Glutamatergic neuron (in vitro differentiated cells): ENCODE measurements around the gene FGD3. TPM values are rescaled to one million over a fixed set of nuclear protein-coding genes. Genes with fewer than 3 reads are reported as not detected.

Experiments used
- DNase-seq: peaks from one replicate; pipeline ENCODE4 v3.0.0; 2022
- H3K27ac Mint-ChIP-seq: one replicate; pipeline ENCODE4 v1.8.0; 2020; ENCODE audit warnings: mild to moderate bottlenecking, mixed read lengths, inconsistent platforms; ENCODE audit not compliant: unreplicated experiment
- H3K27me3 Mint-ChIP-seq: one replicate; pipeline ENCODE4 v1.8.0; 2020; ENCODE audit warnings: mild to moderate bottlenecking, moderate library complexity, mixed read lengths, inconsistent platforms; ENCODE audit not compliant: unreplicated experiment
- H3K36me3 Mint-ChIP-seq: one replicate; pipeline ENCODE4 v1.8.0; 2020; ENCODE audit warnings: mild to moderate bottlenecking, mixed read lengths, inconsistent platforms; ENCODE audit not compliant: unreplicated experiment
- H3K4me1 Mint-ChIP-seq: one replicate; pipeline ENCODE4 v1.8.0; 2020; ENCODE audit warnings: mild to moderate bottlenecking, low read depth, mixed read lengths, inconsistent platforms; ENCODE audit not compliant: unreplicated experiment
- H3K4me3 Mint-ChIP-seq: one replicate; pipeline ENCODE4 v1.8.0; 2020; ENCODE audit warnings: mild to moderate bottlenecking, mixed read lengths, inconsistent platforms; ENCODE audit not compliant: unreplicated experiment
- H3K9me3 Mint-ChIP-seq: one replicate; pipeline ENCODE4 v1.8.0; 2020; ENCODE audit warnings: mild to moderate bottlenecking, moderate library complexity, mixed read lengths, inconsistent platforms; ENCODE audit not compliant: unreplicated experiment
- CTCF ChIP-seq: fragments of 200-600 bp; sonication (generic); IDR thresholded peaks from one replicate; pipeline ENCODE4 v1.5.0; 2021; ENCODE audit not compliant: partially characterized antibody, unreplicated experiment
- total RNA-seq: library from RNA; stranded (reverse); fragmentation: NEBNext Ultra II Directional; extraction: Animal tissue kit (Norgen Biotek cat#: 25700); gene quantifications from one replicate; pipeline ENCODE4 v1.2.1, GENCODE V29; 2021; ENCODE audit not compliant: unreplicated experiment

FGD3 gene
- total RNA-seq, 1 donor from 2014 or later, result 1.2 TPM

GRCh38 chr9:93022066-93022465 lies 74.7 kb downstream of the FGD3 start:
- Mint-ChIP-seq H3K27me3 (peaks cover 3% of the 10 kb centered on the region), H3K4me3 (no peak overlapping the region), H3K36me3 (no peaks in the 10 kb centered on the region), H3K4me1 (no peaks in the 10 kb centered on the region), H3K27ac (no peak overlapping the region), H3K9me3 (no peaks in the 10 kb centered on the region)
- no peak for TF ChIP-seq CTCF
- no peak for DNase-seq

GRCh38 chr9:93022721-93023520 lies 75.6 kb downstream of the FGD3 start:
- no peak for TF ChIP-seq CTCF
- no peaks in the 10 kb centered on the region for H3K4me1 Mint-ChIP-seq
- DNase-seq, result no peak
- H3K4me3 Mint-ChIP-seq, result no peak overlapping the region
- peaks cover 3% of the 10 kb centered on the region for H3K27me3 Mint-ChIP-seq
- H3K27ac Mint-ChIP-seq, result no peak overlapping the region
- no peaks in the 10 kb centered on the region for H3K36me3 Mint-ChIP-seq
- H3K9me3 Mint-ChIP-seq, result no peaks in the 10 kb centered on the region

GRCh38 chr9:93023521-93023815 lies 76.1 kb downstream of the FGD3 start:
- TF ChIP-seq CTCF, result no peak
- H3K27ac Mint-ChIP-seq, result no peak overlapping the region
- H3K27me3 Mint-ChIP-seq, result peaks cover 5% of the 10 kb centered on the region
- no peaks in the 10 kb centered on the region for H3K4me1 Mint-ChIP-seq
- DNase-seq, result no peak
- peaks cover 3% of the 10 kb centered on the region for H3K9me3 Mint-ChIP-seq
- H3K4me3 Mint-ChIP-seq, result no peak overlapping the region
- no peaks in the 10 kb centered on the region for H3K36me3 Mint-ChIP-seq

- Mint-ChIP-seq H3K4me3 (no peak overlapping the region), H3K36me3 (no peaks in the 10 kb centered on the region), H3K27ac (no peak overlapping the region), H3K27me3 (peaks cover 5% of the 10 kb centered on the region), H3K4me1 (no peaks in the 10 kb centered on the region), H3K9me3 (peaks cover 3% of the 10 kb centered on the region)
- no peak for TF ChIP-seq CTCF
- DNase-seq, result no peak
Measured at GRCh38 chr9:93024646-93024910, 77.3 kb downstream of the FGD3 start.

GRCh38 chr9:93024986-93025630 lies 77.8 kb downstream of the FGD3 start:
- Mint-ChIP-seq H3K27ac (no peak overlapping the region), H3K4me3 (no peak overlapping the region), H3K36me3 (no peaks in the 10 kb centered on the region), H3K4me1 (no peaks in the 10 kb centered on the region), H3K9me3 (peaks cover 3% of the 10 kb centered on the region), H3K27me3 (peaks cover 5% of the 10 kb centered on the region)
- DNase-seq, result no peak
- TF ChIP-seq CTCF, result no peak
